HEK293 (cell line): Measurements from ENCODE around the gene LRRTM2.
A peak's percentile ranks its signal among the peaks of the same experiment; 100 is the strongest.

Experiments used
- CTCF ChIA-PET: fragments of 350-600 bp; formaldehyde crosslinking; extraction: SDS; loops from one replicate; lab custom pipeline; 2021; ENCODE audit warnings: antibody characterized with exemption; lab: Yijun Ruan, JAX
- POLR2A ChIA-PET: fragments of 300-600 bp; formaldehyde crosslinking; extraction: SDS; loops from one replicate; lab custom pipeline; 2020; ENCODE audit warnings: antibody characterized with exemption, inconsistent platforms; lab: Yijun Ruan, JAX
- H3K27ac ChIP-seq: fragments of 200-500 bp; sonication (Bioruptor generic); 2 replicates; pipeline ENCODE4 v1.5.1; 2014; ENCODE audit warnings: low read depth, low read length, control low read depth, inconsistent platforms; ENCODE audit errors: extremely low read depth
- H3K36me3 ChIP-seq, 2 experiments: fragments of 200-500 bp in 1 of 2; sonication (Bioruptor generic) in 1 of 2; 1 replicate in 1 of 2; 2 replicates in 1 of 2; pipeline ENCODE4 v1.5.1; 2014 to 2017; ENCODE audit warnings: inconsistent platforms in 2 of 2, low read length in 2 of 2; ENCODE audit not compliant: control insufficient read depth in 2 of 2, insufficient read depth in 1 of 2
- H3K4me1 ChIP-seq: fragments of 200-500 bp; sonication (Bioruptor generic); 2 replicates; pipeline ENCODE4 v1.5.1; 2014; ENCODE audit warnings: mild to moderate bottlenecking, low read length, inconsistent platforms; ENCODE audit not compliant: control insufficient read depth, insufficient read depth
- H3K4me3 ChIP-seq: 2 replicates; pipeline ENCODE4 v1.5.1; 2011; ENCODE audit warnings: low read depth, mild to moderate bottlenecking, control low read depth, low read length, moderate library complexity
- H3K9me3 ChIP-seq: fragments of 200-500 bp; sonication (Bioruptor generic); 2 replicates; pipeline ENCODE4 v1.5.1; 2014; ENCODE audit warnings: low read depth, low read length, inconsistent platforms; ENCODE audit not compliant: control insufficient read depth, insufficient read depth
- BCL11A ChIP-seq: fragments of 450-650 bp; formaldehyde crosslinking; IDR thresholded peaks from 2 replicates; pipeline ENCODE4 v1.5.1; 2016; ENCODE audit warnings: low read depth, missing biosample characterization, missing genetic modification characterization
- GLIS1 ChIP-seq: fragments of 450-650 bp; formaldehyde crosslinking; IDR thresholded peaks from 2 replicates; pipeline ENCODE4 v1.5.1; 2016; ENCODE audit warnings: missing biosample characterization, missing genetic modification characterization
- HOXD13 ChIP-seq: sonication (generic); formaldehyde crosslinking; IDR thresholded peaks from 2 replicates; pipeline ENCODE4 v1.8.0; 2022; ENCODE audit warnings: missing genetic modification reagents, borderline replicate concordance
- KLF1 ChIP-seq: fragments of 450-650 bp; formaldehyde crosslinking; IDR thresholded peaks from 2 replicates; pipeline ENCODE4 v1.5.1; 2016; ENCODE audit warnings: missing biosample characterization, missing genetic modification characterization
- OSR2 ChIP-seq: fragments of 450-650 bp; formaldehyde crosslinking; IDR thresholded peaks from 2 replicates; pipeline ENCODE4 v1.5.1; 2016; ENCODE audit warnings: missing biosample characterization, missing genetic modification characterization
- OVOL3 ChIP-seq: fragments of 450-650 bp; formaldehyde crosslinking; IDR thresholded peaks from 2 replicates; pipeline ENCODE4 v1.5.1; 2016; ENCODE audit warnings: missing biosample characterization, missing genetic modification characterization
- REPIN1 ChIP-seq: fragments of 450-650 bp; formaldehyde crosslinking; IDR thresholded peaks from 2 replicates; pipeline ENCODE4 v1.5.1; 2017; ENCODE audit warnings: missing biosample characterization, missing genetic modification characterization, low read depth
- TCF7L2 ChIP-seq: IDR thresholded peaks from 2 replicates; pipeline ENCODE4 v1.6.1; 2011; ENCODE audit warnings: low read depth, mild to moderate bottlenecking, inconsistent platforms, low read length, moderate library complexity, borderline replicate concordance
- TRIM28 ChIP-seq: IDR thresholded peaks from 2 replicates; pipeline ENCODE4 v1.6.1; 2011; ENCODE audit warnings: low read length, control low read depth, borderline replicate concordance
- ZBTB17 ChIP-seq: fragments of 450-650 bp; formaldehyde crosslinking; IDR thresholded peaks from 2 replicates; pipeline ENCODE4 v1.5.1; 2016; ENCODE audit warnings: missing biosample characterization, missing genetic modification characterization
- ZBTB20 ChIP-seq: fragments of 450-650 bp; formaldehyde crosslinking; IDR thresholded peaks from 2 replicates; pipeline ENCODE4 v1.5.1; 2016; ENCODE audit warnings: missing biosample characterization, missing genetic modification characterization
- ZNF132 ChIP-seq: fragments of 450-650 bp; formaldehyde crosslinking; IDR thresholded peaks from 2 replicates; pipeline ENCODE4 v1.5.1; 2017; ENCODE audit warnings: missing biosample characterization, missing genetic modification characterization, borderline replicate concordance
- ZNF146 ChIP-seq: fragments of 450-650 bp; formaldehyde crosslinking; IDR thresholded peaks from 2 replicates; pipeline ENCODE4 v1.5.1; 2016; ENCODE audit warnings: missing biosample characterization, missing genetic modification characterization
- ZNF239 ChIP-seq: fragments of 450-650 bp; formaldehyde crosslinking; IDR thresholded peaks from 2 replicates; pipeline ENCODE4 v1.5.1; 2016; ENCODE audit warnings: missing biosample characterization, missing genetic modification characterization
- ZNF341 ChIP-seq: fragments of 450-650 bp; formaldehyde crosslinking; IDR thresholded peaks from 2 replicates; pipeline ENCODE4; 2016; ENCODE audit warnings: low read depth, missing biosample characterization, missing genetic modification characterization
- ZNF404 ChIP-seq: fragments of 450-650 bp; formaldehyde crosslinking; IDR thresholded peaks from 2 replicates; pipeline ENCODE4 v1.5.1; 2017; ENCODE audit warnings: missing biosample characterization, missing genetic modification characterization
- ZNF423 ChIP-seq: fragments of 450-650 bp; formaldehyde crosslinking; IDR thresholded peaks from 2 replicates; pipeline ENCODE4 v1.5.1; 2016; ENCODE audit warnings: missing biosample characterization, missing genetic modification characterization
- ZNF433 ChIP-seq: fragments of 450-650 bp; formaldehyde crosslinking; IDR thresholded peaks from 2 replicates; pipeline ENCODE4 v1.5.1; 2016; ENCODE audit warnings: missing biosample characterization, missing genetic modification characterization, low read depth
- ZNF596 ChIP-seq: fragments of 450-650 bp; IDR thresholded peaks from 2 replicates; pipeline ENCODE4 v1.5.0; 2018; ENCODE audit warnings: missing biosample characterization, mild to moderate bottlenecking, missing genetic modification characterization, moderate library complexity
- TF ChIP-seq, protein P1 (sequence below): fragments of 450-650 bp; formaldehyde crosslinking; IDR thresholded peaks from 2 replicates; pipeline ENCODE4 v1.5.1; 2017; ENCODE audit warnings: missing biosample characterization, missing genetic modification characterization
- TF ChIP-seq, protein P2 (sequence below): sonication (generic); formaldehyde crosslinking; IDR thresholded peaks from 2 replicates; pipeline ENCODE4 v1.8.1; 2022; ENCODE audit warnings: mild to moderate bottlenecking, moderate library complexity, missing genetic modification reagents
- TF ChIP-seq, protein P3 (sequence below): fragments of 450-650 bp; formaldehyde crosslinking; IDR thresholded peaks from 2 replicates; pipeline ENCODE4 v1.5.1; 2016; ENCODE audit warnings: missing biosample characterization, missing genetic modification characterization
- TF ChIP-seq, protein P4 (sequence below): fragments of 450-650 bp; formaldehyde crosslinking; IDR thresholded peaks from 2 replicates; pipeline ENCODE4 v1.5.1; 2016; ENCODE audit warnings: missing biosample characterization, missing genetic modification characterization
- TF ChIP-seq, protein P5 (sequence below): fragments of 450-650 bp; formaldehyde crosslinking; IDR thresholded peaks from 2 replicates; pipeline ENCODE4 v1.5.1; 2017; ENCODE audit warnings: missing biosample characterization, missing genetic modification characterization

LRRTM2 gene

DNA sequence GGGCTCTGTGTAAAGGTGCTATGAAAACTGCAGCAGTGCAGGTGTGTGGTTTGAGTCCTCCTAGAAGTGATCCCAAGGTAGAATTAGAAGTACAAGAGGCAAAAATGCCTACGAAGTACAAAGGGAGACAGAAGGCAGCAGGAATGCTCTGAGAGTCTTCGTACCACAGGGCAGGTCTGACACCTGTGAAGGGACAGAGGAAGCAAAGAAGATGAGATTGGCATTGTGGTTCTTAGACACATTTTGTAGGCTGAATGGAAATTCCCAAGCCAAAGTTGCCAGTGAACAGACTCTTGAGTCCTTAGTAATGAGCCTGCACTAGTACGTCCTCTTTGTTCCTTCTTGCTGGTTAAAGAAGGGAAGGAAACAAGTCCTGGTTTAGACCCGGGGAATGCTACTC is 1.7 kb upstream of the LRRTM2 start:
- H3K36me3 ChIP-seq, result no peaks in the 10 kb centered on the region
- ChIA-PET CTCF (no interaction called here), POLR2A (no interaction called here)
- peaks cover 27% of the 10 kb centered on the region for H3K4me1 ChIP-seq
- no peak for TF ChIP-seq TRIM28
- TF ChIP-seq ZNF132, result peak; percentile 99
- no peak overlapping the region for H3K4me3 ChIP-seq
- no peaks in the 10 kb centered on the region for H3K9me3 ChIP-seq
- H3K27ac ChIP-seq, result no peak overlapping the region

GRCh38 chr5:138875946-138876345 is 811 bp upstream of the LRRTM2 start:
- TF ChIP-seq, protein P1, sequence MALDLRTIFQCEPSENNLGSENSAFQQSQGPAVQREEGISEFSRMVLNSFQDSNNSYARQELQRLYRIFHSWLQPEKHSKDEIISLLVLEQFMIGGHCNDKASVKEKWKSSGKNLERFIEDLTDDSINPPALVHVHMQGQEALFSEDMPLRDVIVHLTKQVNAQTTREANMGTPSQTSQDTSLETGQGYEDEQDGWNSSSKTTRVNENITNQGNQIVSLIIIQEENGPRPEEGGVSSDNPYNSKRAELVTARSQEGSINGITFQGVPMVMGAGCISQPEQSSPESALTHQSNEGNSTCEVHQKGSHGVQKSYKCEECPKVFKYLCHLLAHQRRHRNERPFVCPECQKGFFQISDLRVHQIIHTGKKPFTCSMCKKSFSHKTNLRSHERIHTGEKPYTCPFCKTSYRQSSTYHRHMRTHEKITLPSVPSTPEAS, result no peak
- TF ChIP-seq ZBTB17 (tag by site-specific recombination), result no peak
- TF ChIP-seq ZNF341 (tag by site-specific recombination), result no peak
- no peak overlapping the region for H3K27ac ChIP-seq
- peaks cover 35% of the 10 kb centered on the region for H3K4me1 ChIP-seq
- CTCF ChIA-PET, result interaction anchor here (0.6 to 1.0 kb wide), 2 partner anchors 21 to 262 kb away, joined by 3 read pairs; no protein-coding TSS in a partner anchor
- H3K36me3 ChIP-seq, result no peaks in the 10 kb centered on the region
- no peaks in the 10 kb centered on the region for H3K9me3 ChIP-seq
- POLR2A ChIA-PET, result no interaction called here
- no peak overlapping the region for H3K4me3 ChIP-seq

- peaks cover 40% of the 10 kb centered on the region for H3K4me1 ChIP-seq
- H3K27ac ChIP-seq, result peak overlapping the region; percentile 47
- ChIA-PET CTCF (interaction anchor here (0.6 to 2.1 kb wide), 3 partner anchors 10 to 92 kb away, joined by 3 to 5 read pairs (median 3); no protein-coding TSS in a partner anchor), POLR2A (no interaction called here)
- H3K4me3 ChIP-seq, result peak overlapping the region; percentile 18; the same call in 1 of the 2 replicates
- no peaks in the 10 kb centered on the region for H3K9me3 ChIP-seq
- no peaks in the 10 kb centered on the region for H3K36me3 ChIP-seq
- TF ChIP-seq KLF1 (tag by site-specific recombination) (no peak), BCL11A (no peak), ZNF596 (tag by site-specific recombination) (no peak), TCF7L2 (no peak), REPIN1 (no peak), ZNF423 (no peak), ZNF404 (tag by site-specific recombination) (no peak), ZNF146 (no peak), ZNF433 (tag by site-specific recombination) (no peak), ZNF239 (no peak), ZBTB20 (peak; percentile 39; the same call in 1 of the 2 replicates), OSR2 (tag by site-specific recombination) (peak; percentile 31; the same call in 1 of the 2 replicates), HOXD13 (CRISPR knock-in tag) (no peak), OVOL3 (tag by site-specific recombination) (no peak), TRIM28 (no peak), GLIS1 (tag by site-specific recombination) (no peak)
- TF ChIP-seq, protein P2, sequence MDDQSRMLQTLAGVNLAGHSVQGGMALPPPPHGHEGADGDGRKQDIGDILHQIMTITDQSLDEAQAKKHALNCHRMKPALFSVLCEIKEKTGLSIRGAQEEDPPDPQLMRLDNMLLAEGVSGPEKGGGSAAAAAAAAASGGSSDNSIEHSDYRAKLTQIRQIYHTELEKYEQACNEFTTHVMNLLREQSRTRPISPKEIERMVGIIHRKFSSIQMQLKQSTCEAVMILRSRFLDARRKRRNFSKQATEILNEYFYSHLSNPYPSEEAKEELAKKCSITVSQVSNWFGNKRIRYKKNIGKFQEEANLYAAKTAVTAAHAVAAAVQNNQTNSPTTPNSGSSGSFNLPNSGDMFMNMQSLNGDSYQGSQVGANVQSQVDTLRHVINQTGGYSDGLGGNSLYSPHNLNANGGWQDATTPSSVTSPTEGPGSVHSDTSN (CRISPR knock-in tag), result no peak
- TF ChIP-seq, protein P3, sequence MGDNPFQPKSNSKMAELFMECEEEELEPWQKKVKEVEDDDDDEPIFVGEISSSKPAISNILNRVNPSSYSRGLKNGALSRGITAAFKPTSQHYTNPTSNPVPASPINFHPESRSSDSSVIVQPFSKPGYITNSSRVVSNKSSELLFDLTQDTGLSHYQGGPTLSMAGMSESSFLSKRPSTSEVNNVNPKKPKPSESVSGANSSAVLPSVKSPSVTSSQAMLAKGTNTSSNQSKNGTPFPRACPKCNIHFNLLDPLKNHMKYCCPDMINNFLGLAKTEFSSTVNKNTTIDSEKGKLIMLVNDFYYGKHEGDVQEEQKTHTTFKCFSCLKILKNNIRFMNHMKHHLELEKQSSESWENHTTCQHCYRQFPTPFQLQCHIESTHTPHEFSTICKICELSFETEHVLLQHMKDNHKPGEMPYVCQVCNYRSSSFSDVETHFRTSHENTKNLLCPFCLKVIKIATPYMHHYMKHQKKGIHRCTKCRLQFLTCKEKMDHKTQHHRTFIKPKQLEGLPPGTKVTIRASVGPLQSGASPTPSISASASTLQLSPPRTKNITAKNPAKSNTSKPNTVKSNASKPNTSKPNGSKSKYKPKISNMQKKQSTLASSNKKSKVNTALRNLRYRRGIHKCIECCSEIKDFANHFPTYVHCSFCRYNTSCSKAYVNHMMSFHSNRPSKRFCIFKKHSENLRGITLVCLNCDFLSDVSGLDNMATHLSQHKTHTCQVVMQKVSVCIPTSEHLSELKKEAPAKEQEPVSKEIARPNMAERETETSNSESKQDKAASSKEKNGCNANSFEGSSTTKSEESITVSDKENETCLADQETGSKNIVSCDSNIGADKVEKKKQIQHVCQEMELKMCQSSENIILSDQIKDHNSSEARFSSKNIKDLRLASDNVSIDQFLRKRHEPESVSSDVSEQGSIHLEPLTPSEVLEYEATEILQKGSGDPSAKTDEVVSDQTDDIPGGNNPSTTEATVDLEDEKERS (tag by site-specific recombination), result no peak
- TF ChIP-seq, protein P4, sequence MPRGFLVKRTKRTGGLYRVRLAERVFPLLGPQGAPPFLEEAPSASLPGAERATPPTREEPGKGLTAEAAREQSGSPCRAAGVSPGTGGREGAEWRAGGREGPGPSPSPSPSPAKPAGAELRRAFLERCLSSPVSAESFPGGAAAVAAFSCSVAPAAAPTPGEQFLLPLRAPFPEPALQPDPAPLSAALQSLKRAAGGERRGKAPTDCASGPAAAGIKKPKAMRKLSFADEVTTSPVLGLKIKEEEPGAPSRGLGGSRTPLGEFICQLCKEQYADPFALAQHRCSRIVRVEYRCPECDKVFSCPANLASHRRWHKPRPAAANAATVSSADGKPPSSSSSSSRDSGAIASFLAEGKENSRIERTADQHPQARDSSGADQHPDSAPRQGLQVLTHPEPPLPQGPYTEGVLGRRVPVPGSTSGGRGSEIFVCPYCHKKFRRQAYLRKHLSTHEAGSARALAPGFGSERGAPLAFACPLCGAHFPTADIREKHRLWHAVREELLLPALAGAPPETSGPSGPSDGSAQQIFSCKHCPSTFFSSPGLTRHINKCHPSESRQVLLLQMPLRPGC (tag by site-specific recombination), result no peak
- TF ChIP-seq, protein P5, sequence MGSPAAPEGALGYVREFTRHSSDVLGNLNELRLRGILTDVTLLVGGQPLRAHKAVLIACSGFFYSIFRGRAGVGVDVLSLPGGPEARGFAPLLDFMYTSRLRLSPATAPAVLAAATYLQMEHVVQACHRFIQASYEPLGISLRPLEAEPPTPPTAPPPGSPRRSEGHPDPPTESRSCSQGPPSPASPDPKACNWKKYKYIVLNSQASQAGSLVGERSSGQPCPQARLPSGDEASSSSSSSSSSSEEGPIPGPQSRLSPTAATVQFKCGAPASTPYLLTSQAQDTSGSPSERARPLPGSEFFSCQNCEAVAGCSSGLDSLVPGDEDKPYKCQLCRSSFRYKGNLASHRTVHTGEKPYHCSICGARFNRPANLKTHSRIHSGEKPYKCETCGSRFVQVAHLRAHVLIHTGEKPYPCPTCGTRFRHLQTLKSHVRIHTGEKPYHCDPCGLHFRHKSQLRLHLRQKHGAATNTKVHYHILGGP, result no peak
Observed at GRCh38 chr5:138875552-138875875, 379 bp upstream of the LRRTM2 start.
